Skeletal muscle tissue (tissue), 4 donors: Measurements from ENCODE around the gene ROR1. TPM values are rescaled to one million over a fixed set of nuclear protein-coding genes. Genes with fewer than 3 reads are reported as not detected.

ENCODE experiments used
- H3K27ac ChIP-seq: one replicate; pipeline ENCODE4 v1.7.0; 2013; ENCODE audit warnings: mild to moderate bottlenecking, low read depth, low read length, inconsistent platforms
- H3K27me3 ChIP-seq, 3 donors: one replicate each; pipeline ENCODE4 v1.7.0; 2013; ENCODE audit warnings: low read length in 3 of 3; ENCODE audit not compliant: control insufficient read depth in 3 of 3, insufficient read depth in 3 of 3
- H3K36me3 ChIP-seq, 3 donors: one replicate each; pipeline ENCODE4 v1.7.0; 2013; ENCODE audit warnings: low read length in 3 of 3; ENCODE audit not compliant: control insufficient read depth in 3 of 3, insufficient read depth in 3 of 3
- H3K4me1 ChIP-seq, 3 donors: one replicate each; pipeline ENCODE4 v1.7.0; 2013; ENCODE audit warnings: low read length in 3 of 3, mild to moderate bottlenecking in 3 of 3; ENCODE audit not compliant: control insufficient read depth in 3 of 3, insufficient read depth in 3 of 3
- H3K4me3 ChIP-seq, 3 donors: one replicate each; pipeline ENCODE4 v1.7.0; 2013; ENCODE audit warnings: low read length in 3 of 3
- H3K9ac ChIP-seq, 3 donors: one replicate each; pipeline ENCODE4 v1.7.0; 2013; ENCODE audit warnings: low read length in 3 of 3, mild to moderate bottlenecking in 3 of 3, moderate library complexity in 2 of 3, low read depth in 1 of 3
- H3K9me3 ChIP-seq, 3 donors: one replicate each; pipeline ENCODE4 v1.7.0; 2013; ENCODE audit warnings: low read length in 3 of 3; ENCODE audit not compliant: control insufficient read depth in 3 of 3
- total RNA-seq: library from RNA; depleted of rRNA; stranded (reverse); fragments of >200 nt; gene quantifications from one replicate; pipeline ENCODE4 v1.2.3, GENCODE V29; 2014
- donor health status: Osteomylitis.

Gene ROR1
- total RNA-seq, 1 donor from 2014 or later = 7.8 TPM

DNA sequence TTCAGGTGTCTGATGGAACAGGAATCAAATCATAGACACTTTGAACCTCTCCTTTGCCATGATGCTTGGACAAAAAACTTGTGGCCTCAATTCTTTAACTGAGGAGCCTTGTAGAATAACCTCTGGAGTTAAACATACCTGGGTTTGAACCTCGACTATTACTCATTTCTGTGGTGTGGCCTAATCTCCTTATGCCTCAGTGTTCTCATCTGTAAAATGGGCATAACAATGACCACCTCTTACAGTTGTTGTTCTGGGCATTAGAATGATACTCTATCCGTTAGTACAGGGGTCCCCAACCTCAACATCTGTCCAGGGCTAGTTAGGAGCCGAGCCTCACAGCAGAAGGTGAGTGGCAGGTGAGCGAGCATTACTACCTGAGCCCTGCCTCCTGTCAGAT, 137.2 kb downstream of the ROR1 start:
- H3K27ac ChIP-seq = no peak overlapping the region
- H3K36me3 ChIP-seq = no peaks in the 10 kb centered on the region
- H3K9me3 ChIP-seq = no peaks in the 10 kb centered on the region
- no peak overlapping the region for H3K4me3 ChIP-seq
- no peaks in the 10 kb centered on the region for H3K27me3 ChIP-seq
- peaks cover 6 to 13% (median 11%) of the 10 kb centered on the region in 3 donors for H3K4me1 ChIP-seq
- no peak overlapping the region for H3K9ac ChIP-seq

DNA sequence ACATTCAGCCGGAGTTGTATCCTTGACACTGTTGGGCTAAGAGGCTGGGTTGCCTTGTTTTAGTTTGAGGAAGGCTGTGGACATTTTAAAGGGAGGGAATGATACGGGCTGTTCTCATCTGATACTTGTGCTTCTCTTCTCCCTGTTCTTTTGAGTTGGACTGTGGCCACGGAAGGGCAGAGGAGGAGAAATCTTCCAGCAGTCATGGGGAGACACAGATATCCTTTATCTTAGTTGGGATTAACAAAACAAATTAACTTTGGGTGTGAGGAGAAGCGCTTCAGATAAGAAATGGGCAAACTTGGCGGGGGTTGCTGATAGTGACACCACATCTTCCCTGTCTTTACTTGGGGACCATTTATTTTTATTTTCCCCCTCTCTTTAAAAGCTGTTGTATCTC, 138.8 kb downstream of the ROR1 start:
- Histone ChIP-seq H3K27ac (no peak overlapping the region), H3K27me3 (no peaks in the 10 kb centered on the region), H3K36me3 (no peaks in the 10 kb centered on the region), H3K4me1 (peaks cover 6 to 13% (median 7%) of the 10 kb centered on the region in 3 donors), H3K9ac (no peak overlapping the region), H3K9me3 (no peaks in the 10 kb centered on the region), H3K4me3 (no peak overlapping the region)

DNA sequence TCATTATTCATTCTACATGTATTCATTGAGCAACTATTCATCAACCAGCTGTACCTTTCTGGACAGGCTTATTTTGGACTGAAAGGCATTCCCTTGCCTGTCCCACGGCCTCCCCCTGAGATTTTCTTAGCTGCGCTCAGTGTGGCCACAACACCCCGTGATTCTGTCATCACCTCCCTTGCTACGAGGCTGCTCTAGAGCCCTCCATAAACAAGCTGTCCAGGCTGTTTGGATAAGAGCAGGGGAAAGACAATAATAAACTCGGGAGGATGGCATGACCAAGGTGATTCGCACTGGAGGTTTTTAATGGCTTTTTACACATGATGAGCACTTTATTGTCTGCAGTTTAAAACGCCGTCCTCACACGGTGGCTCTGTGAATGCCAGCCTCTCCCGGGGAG, 139.7 kb downstream of the ROR1 start:
- Histone ChIP-seq H3K9me3 (no peaks in the 10 kb centered on the region), H3K27ac (no peak overlapping the region), H3K4me3 (no peak overlapping the region), H3K27me3 (no peaks in the 10 kb centered on the region), H3K9ac (no peak overlapping the region), H3K36me3 (no peaks in the 10 kb centered on the region), H3K4me1 (peaks cover under 1 to 6% (median 4%) of the 10 kb centered on the region in 3 donors)

DNA sequence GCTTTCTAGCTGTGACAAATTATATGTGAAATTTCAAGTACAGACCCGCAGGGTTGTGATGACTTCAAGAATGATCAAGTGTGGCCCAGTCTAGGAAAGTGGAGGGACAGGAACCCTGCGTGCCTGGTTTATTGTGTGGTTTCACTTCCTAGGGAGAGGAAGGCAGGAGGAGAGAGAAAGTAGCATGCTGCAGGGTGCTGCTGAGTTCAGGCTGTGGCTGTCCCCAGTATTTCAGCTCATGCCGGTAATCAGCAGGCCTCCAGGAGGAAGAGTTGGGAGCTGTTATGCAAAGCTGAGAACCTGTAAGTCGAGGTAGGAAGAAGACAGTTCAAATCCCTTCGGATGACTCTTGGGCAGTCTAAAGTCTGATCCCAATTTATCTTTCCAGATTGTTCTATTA, 140.4 kb downstream of the ROR1 start:
- H3K27ac ChIP-seq = no peak overlapping the region
- H3K36me3 ChIP-seq = no peaks in the 10 kb centered on the region
- H3K9me3 ChIP-seq = no peaks in the 10 kb centered on the region
- H3K4me1 ChIP-seq = peaks cover 0 to 3% (median 2%) of the 10 kb centered on the region in 3 donors
- no peak overlapping the region for H3K9ac ChIP-seq
- no peaks in the 10 kb centered on the region for H3K27me3 ChIP-seq
- no peak overlapping the region for H3K4me3 ChIP-seq

DNA sequence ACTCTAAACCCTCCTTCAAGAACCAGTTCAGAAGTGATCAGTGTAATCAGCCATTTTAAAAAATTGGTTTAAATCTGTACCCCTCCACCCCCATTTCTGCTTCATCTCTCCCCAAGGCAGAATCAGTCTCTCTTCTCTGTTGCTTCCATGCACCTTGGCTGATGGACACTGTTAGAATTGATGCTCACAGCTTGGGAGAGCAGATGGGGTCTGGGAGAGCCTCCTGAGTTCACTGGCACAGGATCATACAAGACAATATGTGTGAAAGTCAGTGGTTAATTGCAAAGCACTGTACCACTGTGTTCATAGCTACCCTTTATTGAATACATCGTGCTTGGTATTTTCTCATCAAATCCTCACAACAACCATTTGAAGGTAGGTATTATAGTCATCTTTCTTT, 140.9 kb downstream of the ROR1 start:
- H3K27me3 ChIP-seq = no peaks in the 10 kb centered on the region
- no peaks in the 10 kb centered on the region for H3K36me3 ChIP-seq
- H3K27ac ChIP-seq = no peak overlapping the region

DNA sequence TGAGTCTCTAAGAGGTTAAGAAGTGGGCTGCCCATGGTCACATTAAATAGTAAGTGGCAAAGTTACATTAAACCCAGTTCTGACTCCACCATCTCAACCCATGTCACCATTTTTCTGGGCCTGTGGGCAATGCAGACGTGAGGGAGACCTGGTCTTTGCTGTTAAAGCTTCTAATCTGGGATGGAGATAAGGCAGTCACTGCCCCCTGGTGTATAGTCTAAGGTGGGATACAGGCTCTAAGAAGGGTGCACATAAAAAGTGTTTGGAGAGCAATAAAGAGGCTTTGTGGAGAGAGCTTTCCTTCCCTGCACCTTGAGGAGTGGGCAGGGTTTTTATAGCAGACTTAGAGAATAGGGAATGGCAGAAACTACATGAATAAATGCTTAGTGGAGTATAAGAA, 141.3 kb downstream of the ROR1 start:
- H3K4me3 ChIP-seq = no peak overlapping the region
- peaks cover 0 to 3% (median 2%) of the 10 kb centered on the region in 3 donors for H3K4me1 ChIP-seq
- no peaks in the 10 kb centered on the region for H3K36me3 ChIP-seq
- no peaks in the 10 kb centered on the region for H3K9me3 ChIP-seq
- no peaks in the 10 kb centered on the region for H3K27me3 ChIP-seq
- H3K9ac ChIP-seq = no peak overlapping the region
- H3K27ac ChIP-seq = no peak overlapping the region

More for the DNA sequence above, 140.9 kb downstream of the ROR1 start:
- Histone ChIP-seq H3K4me3 (no peak overlapping the region), H3K4me1 (peaks cover 0 to 3% (median 2%) of the 10 kb centered on the region in 3 donors), H3K9me3 (no peaks in the 10 kb centered on the region), H3K9ac (no peak overlapping the region)

DNA sequence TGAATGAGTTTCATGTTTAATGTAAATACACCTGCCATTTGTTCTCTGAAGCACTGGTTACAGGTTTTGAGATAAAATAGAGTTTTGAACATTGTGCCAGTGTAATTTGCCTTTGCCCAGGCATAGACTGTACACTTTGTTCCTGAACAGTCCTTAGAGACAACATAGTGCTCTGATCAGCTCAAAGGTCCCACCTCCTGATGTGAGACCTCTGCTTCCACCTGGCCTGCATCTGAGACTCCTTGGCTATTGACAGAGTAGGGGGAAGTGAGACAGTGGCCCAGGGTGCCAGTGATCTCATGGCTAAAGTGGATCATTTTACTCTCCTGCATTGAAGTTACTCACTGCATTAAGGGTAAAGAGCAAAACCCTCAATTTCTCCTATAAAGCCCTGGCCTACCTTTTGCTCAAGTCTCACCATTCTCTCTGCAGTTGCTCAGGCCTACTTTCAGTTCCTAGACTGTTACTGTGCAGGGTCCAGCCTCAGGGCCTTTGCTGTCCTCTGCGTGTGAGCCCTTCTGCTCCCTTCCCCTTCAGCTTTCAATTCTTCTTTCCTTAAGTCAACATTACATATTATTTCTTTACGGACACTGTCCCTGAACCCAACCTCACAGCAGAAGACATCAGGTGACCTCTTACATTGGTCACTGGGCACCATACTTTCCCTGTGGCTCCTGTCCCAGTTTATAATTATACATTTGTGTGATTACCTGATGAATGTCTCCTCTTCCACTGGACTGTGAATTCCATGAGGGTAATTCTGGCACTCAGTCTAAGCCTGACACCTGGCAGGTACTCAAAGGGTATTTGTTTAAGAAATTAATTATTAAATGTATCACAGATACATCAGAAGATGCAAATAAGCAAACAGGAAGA, 142.9 kb downstream of the ROR1 start:
- H3K9ac ChIP-seq = no peak overlapping the region
- peaks cover 0 to 3% (median 2%) of the 10 kb centered on the region in 3 donors for H3K4me1 ChIP-seq
- H3K9me3 ChIP-seq = no peaks in the 10 kb centered on the region
- no peak overlapping the region for H3K27ac ChIP-seq
- no peaks in the 10 kb centered on the region for H3K27me3 ChIP-seq
- H3K4me3 ChIP-seq = no peak overlapping the region
- H3K36me3 ChIP-seq = no peaks in the 10 kb centered on the region

DNA sequence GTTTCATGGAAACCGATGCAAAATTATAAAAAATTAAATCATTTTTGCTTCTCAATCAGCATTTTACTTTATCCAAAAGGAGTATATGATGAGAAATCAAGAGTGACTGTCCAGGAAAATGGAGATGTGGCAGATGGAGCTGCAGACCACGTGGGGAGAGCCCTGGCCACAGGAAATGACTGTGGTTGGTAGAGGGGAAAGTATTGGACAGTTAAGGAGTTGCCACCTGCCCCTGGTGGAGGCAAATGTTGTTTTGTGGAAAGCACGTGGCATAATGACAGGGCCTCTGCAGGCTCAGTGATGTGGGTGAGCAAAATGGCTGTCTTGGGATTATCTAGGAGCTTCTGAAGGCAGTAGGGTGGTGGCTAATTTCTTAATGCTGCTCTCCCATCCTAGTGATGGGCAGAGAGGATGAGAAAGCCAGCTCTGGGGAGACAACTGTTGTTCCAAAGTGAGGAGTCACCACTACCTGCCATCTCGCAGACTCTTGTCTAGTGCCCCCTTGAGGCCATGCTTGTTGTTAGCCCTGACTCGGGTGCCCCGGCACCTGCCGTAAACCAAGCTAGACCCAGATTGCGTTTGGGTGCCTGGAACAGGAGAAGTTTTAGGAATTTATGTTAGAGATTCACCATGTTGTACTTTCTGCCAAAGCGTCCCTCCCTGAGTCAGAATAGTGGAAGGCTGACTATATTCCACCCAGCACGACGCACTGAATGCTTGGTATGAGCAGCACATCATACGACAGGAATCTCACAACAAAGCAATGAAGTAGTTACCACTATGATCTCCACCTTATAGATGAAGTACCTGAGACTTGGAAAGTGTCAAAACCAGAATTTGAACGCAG, 144.0 kb downstream of the ROR1 start:
- H3K4me1 ChIP-seq = peaks cover 0 to 3% (median 3%) of the 10 kb centered on the region in 3 donors
- H3K9me3 ChIP-seq = no peaks in the 10 kb centered on the region
- no peaks in the 10 kb centered on the region for H3K36me3 ChIP-seq
- H3K9ac ChIP-seq = no peak overlapping the region
- no peak overlapping the region for H3K4me3 ChIP-seq
- no peaks in the 10 kb centered on the region for H3K27me3 ChIP-seq
- no peak overlapping the region for H3K27ac ChIP-seq

DNA sequence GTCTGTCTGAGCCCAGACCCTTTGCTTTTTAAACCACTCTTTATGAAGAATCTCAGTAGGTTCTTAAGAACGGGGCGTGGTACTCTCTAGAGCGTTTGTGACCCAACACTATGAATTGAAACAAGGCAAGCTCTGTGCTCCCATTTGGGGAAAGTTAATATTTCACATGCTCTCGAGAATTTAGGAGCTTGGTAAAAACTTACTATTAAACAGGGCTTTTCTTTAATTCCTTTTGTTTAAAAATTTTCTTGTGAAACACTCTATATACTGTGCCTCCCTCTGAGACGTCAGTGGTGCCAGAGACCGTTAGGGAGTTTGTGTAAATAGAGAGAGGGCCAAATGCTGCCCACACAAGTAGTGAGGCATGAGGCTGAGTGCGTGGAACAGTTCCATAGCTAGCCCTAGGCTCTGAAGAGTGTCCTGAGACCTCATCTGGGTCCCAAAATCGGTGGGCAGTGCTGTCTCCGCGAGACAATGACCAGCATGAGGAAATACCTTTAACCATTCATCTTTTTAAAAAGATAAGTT, 144.7 kb downstream of the ROR1 start:
- H3K9ac ChIP-seq = no peak overlapping the region
- H3K4me3 ChIP-seq = no peak overlapping the region
- H3K4me1 ChIP-seq = peaks cover 3 to 9% (median 4%) of the 10 kb centered on the region in 3 donors
- no peak overlapping the region for H3K27ac ChIP-seq
- H3K9me3 ChIP-seq = no peaks in the 10 kb centered on the region
- H3K27me3 ChIP-seq = no peaks in the 10 kb centered on the region
- H3K36me3 ChIP-seq = no peaks in the 10 kb centered on the region
